ENCODE measurements around the gene MAP4K1.

The MAP4K1 gene

DNA sequence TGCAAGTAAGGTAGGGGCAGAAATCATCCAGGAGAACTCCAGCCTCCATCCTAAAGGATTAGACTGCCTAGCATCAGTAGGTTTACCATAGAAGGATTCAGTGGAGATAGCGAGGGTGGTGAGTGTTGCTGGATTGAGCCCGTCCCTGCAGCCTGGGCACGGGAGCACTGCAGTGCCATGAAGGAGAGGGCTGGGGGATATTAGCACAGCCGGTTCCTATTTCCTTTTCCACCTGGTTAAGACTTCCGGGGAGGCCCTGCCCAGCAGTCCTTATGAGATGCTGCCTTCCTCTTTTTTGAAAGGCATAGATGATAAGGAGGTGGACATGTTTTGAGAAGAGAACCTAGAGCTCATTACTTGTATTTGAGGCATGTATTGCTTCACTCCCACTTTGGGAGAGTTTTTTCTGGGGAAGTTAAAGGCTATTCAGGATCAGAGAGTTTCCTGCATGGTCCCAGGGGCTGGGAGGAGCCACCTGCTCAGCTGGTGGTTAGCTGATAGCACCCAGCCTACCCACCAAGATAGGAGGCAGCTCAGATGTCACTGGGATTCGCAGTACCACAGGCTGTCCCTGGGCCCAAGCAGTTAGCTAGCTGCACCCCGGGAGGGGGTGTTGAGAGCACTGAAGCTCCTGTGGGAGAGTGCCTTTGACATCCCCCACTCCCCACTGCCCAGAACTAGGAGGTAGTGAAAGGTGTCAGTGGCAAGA lies 46.9 kb upstream of the MAP4K1 start (continued):
- TF ChIP-seq, protein P1, sequence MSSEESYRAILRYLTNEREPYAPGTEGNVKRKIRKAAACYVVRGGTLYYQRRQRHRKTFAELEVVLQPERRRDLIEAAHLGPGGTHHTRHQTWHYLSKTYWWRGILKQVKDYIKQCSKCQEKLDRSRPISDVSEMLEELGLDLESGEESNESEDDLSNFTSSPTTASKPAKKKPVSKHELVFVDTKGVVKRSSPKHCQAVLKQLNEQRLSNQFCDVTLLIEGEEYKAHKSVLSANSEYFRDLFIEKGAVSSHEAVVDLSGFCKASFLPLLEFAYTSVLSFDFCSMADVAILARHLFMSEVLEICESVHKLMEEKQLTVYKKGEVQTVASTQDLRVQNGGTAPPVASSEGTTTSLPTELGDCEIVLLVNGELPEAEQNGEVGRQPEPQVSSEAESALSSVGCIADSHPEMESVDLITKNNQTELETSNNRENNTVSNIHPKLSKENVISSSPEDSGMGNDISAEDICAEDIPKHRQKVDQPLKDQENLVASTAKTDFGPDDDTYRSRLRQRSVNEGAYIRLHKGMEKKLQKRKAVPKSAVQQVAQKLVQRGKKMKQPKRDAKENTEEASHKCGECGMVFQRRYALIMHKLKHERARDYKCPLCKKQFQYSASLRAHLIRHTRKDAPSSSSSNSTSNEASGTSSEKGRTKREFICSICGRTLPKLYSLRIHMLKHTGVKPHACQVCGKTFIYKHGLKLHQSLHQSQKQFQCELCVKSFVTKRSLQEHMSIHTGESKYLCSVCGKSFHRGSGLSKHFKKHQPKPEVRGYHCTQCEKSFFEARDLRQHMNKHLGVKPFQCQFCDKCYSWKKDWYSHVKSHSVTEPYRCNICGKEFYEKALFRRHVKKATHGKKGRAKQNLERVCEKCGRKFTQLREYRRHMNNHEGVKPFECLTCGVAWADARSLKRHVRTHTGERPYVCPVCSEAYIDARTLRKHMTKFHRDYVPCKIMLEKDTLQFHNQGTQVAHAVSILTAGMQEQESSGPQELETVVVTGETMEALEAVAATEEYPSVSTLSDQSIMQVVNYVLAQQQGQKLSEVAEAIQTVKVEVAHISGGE (tag by site-specific recombination; conservative IDR thresholded peaks at IDR 0.05; ENCODE audit: low read depth), result 0 out of 2 replicates have a peak, but pooled peaks have one; percentile 32
- no peak for TF ChIP-seq ZNF391 (tag by site-specific recombination; IDR thresholded peaks at IDR 0.05; ENCODE audit: borderline replicate concordance, low read depth)
- TF ChIP-seq ZNF510 (tag by site-specific recombination; IDR thresholded peaks at IDR 0.05; ENCODE audit: insufficient replicate concordance), result no peak
- TF ChIP-seq ZNF19 (tag by site-specific recombination; IDR thresholded peaks at IDR 0.05; ENCODE audit: low read depth), result no peak
- TF ChIP-seq SP2 (tag by site-specific recombination; IDR thresholded peaks at IDR 0.05), result 0 out of 2 replicates have a peak, but pooled peaks have one; percentile 14
- TF ChIP-seq ZNF426 (tag by site-specific recombination; IDR thresholded peaks at IDR 0.05), result no peak
- no peak for TF ChIP-seq ZNF239 (tag by site-specific recombination; IDR thresholded peaks at IDR 0.05)
- TF ChIP-seq ZNF174 (tag by site-specific recombination; IDR thresholded peaks at IDR 0.05), result no peak
- no peak for TF ChIP-seq ZNF394 (tag by site-specific recombination; IDR thresholded peaks at IDR 0.05; ENCODE audit: borderline replicate concordance)
- TF ChIP-seq KLF16 (tag by site-specific recombination; IDR thresholded peaks at IDR 0.05), result no peak
- TF ChIP-seq ZNF777 (tag by site-specific recombination; IDR thresholded peaks at IDR 0.05; ENCODE audit: borderline replicate concordance), result no peak
- TF ChIP-seq ZNF112 (tag by site-specific recombination; IDR thresholded peaks at IDR 0.05), result no peak
- TF ChIP-seq ZNF292 (tag by site-specific recombination; IDR thresholded peaks at IDR 0.05; ENCODE audit: borderline replicate concordance, low read depth), result no peak
- TF ChIP-seq, protein P2, sequence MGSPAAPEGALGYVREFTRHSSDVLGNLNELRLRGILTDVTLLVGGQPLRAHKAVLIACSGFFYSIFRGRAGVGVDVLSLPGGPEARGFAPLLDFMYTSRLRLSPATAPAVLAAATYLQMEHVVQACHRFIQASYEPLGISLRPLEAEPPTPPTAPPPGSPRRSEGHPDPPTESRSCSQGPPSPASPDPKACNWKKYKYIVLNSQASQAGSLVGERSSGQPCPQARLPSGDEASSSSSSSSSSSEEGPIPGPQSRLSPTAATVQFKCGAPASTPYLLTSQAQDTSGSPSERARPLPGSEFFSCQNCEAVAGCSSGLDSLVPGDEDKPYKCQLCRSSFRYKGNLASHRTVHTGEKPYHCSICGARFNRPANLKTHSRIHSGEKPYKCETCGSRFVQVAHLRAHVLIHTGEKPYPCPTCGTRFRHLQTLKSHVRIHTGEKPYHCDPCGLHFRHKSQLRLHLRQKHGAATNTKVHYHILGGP (tag by site-specific recombination; IDR thresholded peaks at IDR 0.05), result no peak
- TF ChIP-seq, protein P3, sequence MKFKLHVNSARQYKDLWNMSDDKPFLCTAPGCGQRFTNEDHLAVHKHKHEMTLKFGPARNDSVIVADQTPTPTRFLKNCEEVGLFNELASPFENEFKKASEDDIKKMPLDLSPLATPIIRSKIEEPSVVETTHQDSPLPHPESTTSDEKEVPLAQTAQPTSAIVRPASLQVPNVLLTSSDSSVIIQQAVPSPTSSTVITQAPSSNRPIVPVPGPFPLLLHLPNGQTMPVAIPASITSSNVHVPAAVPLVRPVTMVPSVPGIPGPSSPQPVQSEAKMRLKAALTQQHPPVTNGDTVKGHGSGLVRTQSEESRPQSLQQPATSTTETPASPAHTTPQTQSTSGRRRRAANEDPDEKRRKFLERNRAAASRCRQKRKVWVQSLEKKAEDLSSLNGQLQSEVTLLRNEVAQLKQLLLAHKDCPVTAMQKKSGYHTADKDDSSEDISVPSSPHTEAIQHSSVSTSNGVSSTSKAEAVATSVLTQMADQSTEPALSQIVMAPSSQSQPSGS (tag by site-specific recombination; IDR thresholded peaks at IDR 0.05; ENCODE audit: low read depth), result no peak
- no peak for TF ChIP-seq ZNF791 (tag by site-specific recombination; IDR thresholded peaks at IDR 0.05)
- TF ChIP-seq ZNF335 (tag by site-specific recombination; conservative IDR thresholded peaks at IDR 0.05), result no peak
- TF ChIP-seq, protein P4, sequence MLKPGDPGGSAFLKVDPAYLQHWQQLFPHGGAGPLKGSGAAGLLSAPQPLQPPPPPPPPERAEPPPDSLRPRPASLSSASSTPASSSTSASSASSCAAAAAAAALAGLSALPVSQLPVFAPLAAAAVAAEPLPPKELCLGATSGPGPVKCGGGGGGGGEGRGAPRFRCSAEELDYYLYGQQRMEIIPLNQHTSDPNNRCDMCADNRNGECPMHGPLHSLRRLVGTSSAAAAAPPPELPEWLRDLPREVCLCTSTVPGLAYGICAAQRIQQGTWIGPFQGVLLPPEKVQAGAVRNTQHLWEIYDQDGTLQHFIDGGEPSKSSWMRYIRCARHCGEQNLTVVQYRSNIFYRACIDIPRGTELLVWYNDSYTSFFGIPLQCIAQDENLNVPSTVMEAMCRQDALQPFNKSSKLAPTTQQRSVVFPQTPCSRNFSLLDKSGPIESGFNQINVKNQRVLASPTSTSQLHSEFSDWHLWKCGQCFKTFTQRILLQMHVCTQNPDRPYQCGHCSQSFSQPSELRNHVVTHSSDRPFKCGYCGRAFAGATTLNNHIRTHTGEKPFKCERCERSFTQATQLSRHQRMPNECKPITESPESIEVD (tag by site-specific recombination; IDR thresholded peaks at IDR 0.05), result no peak
- no peak for TF ChIP-seq YY2 (tag by site-specific recombination; IDR thresholded peaks at IDR 0.05)
- no peak for TF ChIP-seq ZNF624 (tag by site-specific recombination; IDR thresholded peaks at IDR 0.05)
- TF ChIP-seq ZNF416 (tag by site-specific recombination; IDR thresholded peaks at IDR 0.05), result no peak
- TF ChIP-seq, protein P5, sequence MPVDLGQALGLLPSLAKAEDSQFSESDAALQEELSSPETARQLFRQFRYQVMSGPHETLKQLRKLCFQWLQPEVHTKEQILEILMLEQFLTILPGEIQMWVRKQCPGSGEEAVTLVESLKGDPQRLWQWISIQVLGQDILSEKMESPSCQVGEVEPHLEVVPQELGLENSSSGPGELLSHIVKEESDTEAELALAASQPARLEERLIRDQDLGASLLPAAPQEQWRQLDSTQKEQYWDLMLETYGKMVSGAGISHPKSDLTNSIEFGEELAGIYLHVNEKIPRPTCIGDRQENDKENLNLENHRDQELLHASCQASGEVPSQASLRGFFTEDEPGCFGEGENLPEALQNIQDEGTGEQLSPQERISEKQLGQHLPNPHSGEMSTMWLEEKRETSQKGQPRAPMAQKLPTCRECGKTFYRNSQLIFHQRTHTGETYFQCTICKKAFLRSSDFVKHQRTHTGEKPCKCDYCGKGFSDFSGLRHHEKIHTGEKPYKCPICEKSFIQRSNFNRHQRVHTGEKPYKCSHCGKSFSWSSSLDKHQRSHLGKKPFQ (tag by site-specific recombination; IDR thresholded peaks at IDR 0.05), result no peak
- TF ChIP-seq ZNF549 (tag by site-specific recombination; IDR thresholded peaks at IDR 0.05), result no peak
- no peak for TF ChIP-seq ZNF792 (tag by site-specific recombination; IDR thresholded peaks at IDR 0.05)
- no peak for TF ChIP-seq ZNF530 (tag by site-specific recombination; IDR thresholded peaks at IDR 0.05; ENCODE audit: low read depth)
- TF ChIP-seq ZNF660 (tag by site-specific recombination; IDR thresholded peaks at IDR 0.05), result 0 out of 2 replicates have a peak, but pooled peaks have one; percentile 12
- TF ChIP-seq, protein P6, sequence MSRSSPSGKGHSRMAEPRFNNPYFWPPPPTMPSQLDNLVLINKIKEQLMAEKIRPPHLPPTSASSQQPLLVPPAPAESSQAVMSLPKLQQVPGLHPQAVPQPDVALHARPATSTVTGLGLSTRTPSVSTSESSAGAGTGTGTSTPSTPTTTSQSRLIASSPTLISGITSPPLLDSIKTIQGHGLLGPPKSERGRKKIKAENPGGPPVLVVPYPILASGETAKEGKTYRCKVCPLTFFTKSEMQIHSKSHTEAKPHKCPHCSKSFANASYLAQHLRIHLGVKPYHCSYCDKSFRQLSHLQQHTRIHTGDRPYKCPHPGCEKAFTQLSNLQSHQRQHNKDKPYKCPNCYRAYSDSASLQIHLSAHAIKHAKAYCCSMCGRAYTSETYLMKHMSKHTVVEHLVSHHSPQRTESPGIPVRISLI (tag by site-specific recombination; IDR thresholded peaks at IDR 0.05), result no peak
- 0 out of 2 replicates have a peak, but pooled peaks have one; percentile 11 for TF ChIP-seq ZBTB48 (tag by site-specific recombination; IDR thresholded peaks at IDR 0.05)
- TF ChIP-seq GLIS2 (tag by site-specific recombination; IDR thresholded peaks at IDR 0.05), result peak; percentile 67
